Spleen (tissue), 7 donors: Measurements from ENCODE around the gene CSN2.

Experiments
- POLR2AphosphoS5 ChIP-seq, 3 donors: sonication (generic); formaldehyde crosslinking; IDR thresholded peaks; one replicate each; pipeline ENCODE4 v1.5.1; 2017; ENCODE audit warnings: antibody characterized with exemption in 3 of 3
- TF ChIP-seq, protein P1 (sequence below), 11 experiments: fragments of 200-600 bp in 7 of 11; fragments of 450-650 bp in 4 of 11; sonication (generic) in 4 of 11; IDR thresholded peaks in 8 of 11; conservative IDR thresholded peaks in 3 of 11; 1 replicate in 7 of 11; 2 replicates in 4 of 11; pipeline versions ENCODE4 v1.4.0 to v1.8.0; 2016 to 2021; ENCODE audit warnings: antibody characterized with exemption in 11 of 11, inconsistent platforms in 4 of 11, mild to moderate bottlenecking in 1 of 11
- donor health status: DM: no; HTN: no; CAD: no; lungs with moderate emphysema.
- donor health status: DM: no; HTN: no; CAD: no.
- donor health status: DM: no; HTN: no; CAD: no.

DNA sequence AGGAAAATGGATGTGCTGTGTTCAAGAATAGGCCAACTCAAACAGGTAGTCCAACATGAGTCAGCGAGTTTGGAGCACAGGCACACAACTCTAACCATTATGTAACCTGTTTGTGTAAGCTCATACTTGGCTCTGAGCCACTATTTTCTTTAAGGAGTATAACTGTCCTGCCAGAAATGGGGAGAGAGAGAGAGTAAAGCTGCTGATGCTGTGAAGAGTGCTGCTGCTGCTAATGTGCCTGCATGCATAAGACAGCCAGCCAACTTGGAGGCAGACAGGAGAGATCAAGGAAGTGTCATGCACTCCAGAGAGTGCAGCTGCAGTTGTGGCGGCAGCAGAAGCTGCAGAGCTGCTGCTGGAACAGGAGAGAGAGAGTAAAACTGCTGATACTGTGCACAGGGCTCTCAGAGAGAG is 18.5 kb upstream of the CSN2 start:
- no peak for TF ChIP-seq POLR2AphosphoS5 (IDR thresholded peaks at IDR 0.05)
- TF ChIP-seq, protein P1, sequence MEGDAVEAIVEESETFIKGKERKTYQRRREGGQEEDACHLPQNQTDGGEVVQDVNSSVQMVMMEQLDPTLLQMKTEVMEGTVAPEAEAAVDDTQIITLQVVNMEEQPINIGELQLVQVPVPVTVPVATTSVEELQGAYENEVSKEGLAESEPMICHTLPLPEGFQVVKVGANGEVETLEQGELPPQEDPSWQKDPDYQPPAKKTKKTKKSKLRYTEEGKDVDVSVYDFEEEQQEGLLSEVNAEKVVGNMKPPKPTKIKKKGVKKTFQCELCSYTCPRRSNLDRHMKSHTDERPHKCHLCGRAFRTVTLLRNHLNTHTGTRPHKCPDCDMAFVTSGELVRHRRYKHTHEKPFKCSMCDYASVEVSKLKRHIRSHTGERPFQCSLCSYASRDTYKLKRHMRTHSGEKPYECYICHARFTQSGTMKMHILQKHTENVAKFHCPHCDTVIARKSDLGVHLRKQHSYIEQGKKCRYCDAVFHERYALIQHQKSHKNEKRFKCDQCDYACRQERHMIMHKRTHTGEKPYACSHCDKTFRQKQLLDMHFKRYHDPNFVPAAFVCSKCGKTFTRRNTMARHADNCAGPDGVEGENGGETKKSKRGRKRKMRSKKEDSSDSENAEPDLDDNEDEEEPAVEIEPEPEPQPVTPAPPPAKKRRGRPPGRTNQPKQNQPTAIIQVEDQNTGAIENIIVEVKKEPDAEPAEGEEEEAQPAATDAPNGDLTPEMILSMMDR (IDR thresholded peaks at IDR 0.05 in 8 of 11, conservative IDR thresholded peaks at IDR 0.05 in 3 of 11), result no peak
